HL-60 (cell line): ENCODE data around the gene TBC1D3C.
"Not testable (repeated sequence)": the region's sequence is repeated elsewhere in the genome, so short reads cannot be mapped to it uniquely, and the experiment has no call there.

Experiments
- DNase-seq, 2 experiments: peaks; one replicate each; pipeline ENCODE4 v3.0.0-alpha.2; 2010 to 2020; ENCODE audit warnings: low read depth in 1 of 2, low spot score in 1 of 2
- H3K27ac ChIP-seq: fragments of 250-450 bp; sonication (Bioruptor Pico); replicated peaks from 2 replicates; pipeline ENCODE4 v1.5.1; 2020; ENCODE audit warnings: mild to moderate bottlenecking, moderate library complexity
- H3K27me3 ChIP-seq: fragments of 250-450 bp; sonication (Bioruptor Pico); 2 replicates; pipeline ENCODE4 v1.5.1; 2021; ENCODE audit warnings: mild to moderate bottlenecking, moderate library complexity; ENCODE audit not compliant: insufficient read depth, poor library complexity, severe bottlenecking
- H3K4me3 ChIP-seq: replicated peaks from 2 replicates; pipeline ENCODE4 v1.5.1; 2011; ENCODE audit warnings: mild to moderate bottlenecking, control low read depth, low read length; ENCODE audit not compliant: insufficient read depth
- long read RNA-seq: library from polyadenylated mRNA; unstranded; transcript quantifications from one replicate; pipeline ENCODE4 v2.0.0, GENCODE V29; 2020

TBC1D3C gene
- long read RNA-seq, partial matches to known transcripts: 0 of 1 reads
- long read RNA-seq, other reads (novel, unspliced or antisense): 1 of 1 reads

GRCh38 chr17:38068534-38068933 is at the start of gene TBC1D3C:
Gene TBC1D3C (minus strand): TSS chr17:38068634. CDS start chr17:38067066, 1,568 bp downstream.
- H3K27me3 ChIP-seq: not testable (repeated sequence)

GRCh38 chr17:38099262-38099661 is 30.8 kb upstream of the TBC1D3C start:
- not testable (repeated sequence) for H3K27ac ChIP-seq, H3K27me3 ChIP-seq, DNase-seq, H3K4me3 ChIP-seq

More at GRCh38 chr17:38068534-38068933, at the start of gene TBC1D3C:
- not testable (repeated sequence) for H3K4me3 ChIP-seq, DNase-seq, H3K27ac ChIP-seq

- H3K4me3 ChIP-seq, H3K27ac ChIP-seq, H3K27me3 ChIP-seq, DNase-seq: not testable (repeated sequence)
Measured at GRCh38 chr17:38094059-38094694, 25.7 kb upstream of the TBC1D3C start.

GRCh38 chr17:38088120-38088519 is 19.7 kb upstream of the TBC1D3C start:
- not testable (repeated sequence) for DNase-seq, H3K27ac ChIP-seq, H3K4me3 ChIP-seq, H3K27me3 ChIP-seq

GRCh38 chr17:38087344-38087743 is 18.9 kb upstream of the TBC1D3C start:
- H3K27ac ChIP-seq, H3K27me3 ChIP-seq, DNase-seq: not testable (repeated sequence)

More at GRCh38 chr17:38087344-38087743, 18.9 kb upstream of the TBC1D3C start:
- H3K4me3 ChIP-seq: not testable (repeated sequence)
